ENCODE results near the gene CRHBP. TPM values are rescaled to one million over a fixed set of nuclear protein-coding genes. Genes with fewer than 3 reads are reported as not detected.

The CRHBP gene
- total RNA-seq, 2 donors from 2014 or later, result 0.26 to 0.66 TPM

- WGBS, 2 donors, result 63 to 86% methylated on average over 2 of the region's 2 CpGs
- intact Hi-C loops (cut with DNase I), result no loop called here
- TF ChIP-seq POLR2A (IDR thresholded peaks at IDR 0.05) (no peak), CTCF (IDR thresholded peaks at IDR 0.05) (no peak)
- H3K4me3 ChIP-seq, result no peak overlapping the region
- no peaks in the 10 kb centered on the region for H3K27me3 ChIP-seq
- H3K27ac ChIP-seq, result no peak overlapping the region
- DNase-seq (peak in 1 of 4 donors; percentile 4), ATAC-seq (no peak)
- no peaks in the 10 kb centered on the region for H3K4me1 ChIP-seq
- H3K9me3 ChIP-seq, result no peaks in the 10 kb centered on the region
- no peaks in the 10 kb centered on the region for H3K36me3 ChIP-seq (replicated peaks in 1 of 2; ENCODE audit: insufficient read depth in 1 of 2, low read depth in 2 of 2)
These were observed 46.6 kb downstream of the CRHBP start for GRCh38 chr5:76999451-76999850.

- DNase-seq (no peak), ATAC-seq (no peak)
- Histone ChIP-seq H3K4me3 (no peak overlapping the region), H3K4me1 (no peaks in the 10 kb centered on the region), H3K27ac (no peak overlapping the region), H3K36me3 (replicated peaks in 1 of 2; ENCODE audit: insufficient read depth in 1 of 2, low read depth in 2 of 2) (no peaks in the 10 kb centered on the region), H3K27me3 (no peaks in the 10 kb centered on the region), H3K9me3 (no peaks in the 10 kb centered on the region)
- TF ChIP-seq CTCF (IDR thresholded peaks at IDR 0.05) (no peak), POLR2A (IDR thresholded peaks at IDR 0.05) (no peak)
- WGBS, 2 donors, result 15 to 18% methylated on average over 1 of the region's 1 CpG
- intact Hi-C loops (cut with DNase I), result no loop called here
These were observed 50.4 kb downstream of the CRHBP start for GRCh38 chr5:77003246-77003645.

DNA sequence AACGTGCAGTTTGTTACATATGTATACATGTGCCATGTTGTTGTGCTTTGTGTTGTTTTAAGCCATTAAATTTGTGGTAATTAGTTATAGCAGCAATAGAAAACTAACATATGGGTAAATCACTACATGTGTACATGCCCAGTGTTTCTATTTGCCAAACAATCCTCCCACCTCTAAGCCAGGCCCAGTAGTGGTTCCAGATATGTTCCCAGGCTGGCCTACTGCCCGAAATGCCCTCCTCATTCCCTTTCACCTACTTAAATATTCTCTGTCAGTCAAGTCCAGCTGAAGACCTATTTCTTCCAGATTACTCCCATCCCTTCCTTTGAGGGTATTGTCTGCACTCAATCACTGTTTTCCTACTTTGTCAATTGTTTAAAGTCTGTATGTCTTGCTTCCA is 53.3 kb downstream of the CRHBP start:
- H3K9me3 ChIP-seq, result no peaks in the 10 kb centered on the region
- H3K4me3 ChIP-seq, result no peak overlapping the region
- no peaks in the 10 kb centered on the region for H3K4me1 ChIP-seq
- H3K27me3 ChIP-seq, result no peaks in the 10 kb centered on the region
- no peak overlapping the region for H3K27ac ChIP-seq
- no peaks in the 10 kb centered on the region for H3K36me3 ChIP-seq (replicated peaks in 1 of 2; ENCODE audit: insufficient read depth in 1 of 2, low read depth in 2 of 2)
- intact Hi-C loops (cut with DNase I), result no loop called here
- no peak for TF ChIP-seq POLR2A (IDR thresholded peaks at IDR 0.05)
- no peak for TF ChIP-seq CTCF (IDR thresholded peaks at IDR 0.05)
- no peak for DNase-seq
- ATAC-seq, result no peak
- WGBS, 2 donors, result 52 to 67% methylated on average over 2 of the region's 2 CpGs

DNA sequence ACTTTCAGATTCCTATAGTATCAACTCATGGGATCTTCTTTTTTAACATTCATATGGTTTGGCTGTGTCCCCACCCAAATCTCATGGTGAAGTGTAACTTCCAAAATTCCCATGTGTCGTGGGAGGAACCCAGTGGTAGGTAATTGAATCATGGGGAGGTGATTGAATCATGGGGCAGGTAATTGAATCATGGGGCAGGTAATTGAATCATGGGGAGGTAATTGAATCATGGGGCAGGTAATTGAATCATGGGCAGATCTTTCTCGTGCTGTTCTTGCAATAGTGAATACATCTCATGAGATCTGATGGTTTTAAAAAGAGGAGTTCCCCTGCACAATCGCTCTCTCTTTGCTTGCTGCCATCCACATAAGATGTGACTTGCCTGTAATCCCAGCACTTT is 55.6 kb downstream of the CRHBP start:
- TF ChIP-seq POLR2A (IDR thresholded peaks at IDR 0.05) (no peak), CTCF (IDR thresholded peaks at IDR 0.05) (no peak)
- no peak for DNase-seq
- no peak overlapping the region for H3K4me3 ChIP-seq
- no peaks in the 10 kb centered on the region for H3K36me3 ChIP-seq (replicated peaks in 1 of 2; ENCODE audit: insufficient read depth in 1 of 2, low read depth in 2 of 2)
- intact Hi-C loops (cut with DNase I), result no loop called here
- no peaks in the 10 kb centered on the region for H3K27me3 ChIP-seq
- no peaks in the 10 kb centered on the region for H3K9me3 ChIP-seq
- H3K4me1 ChIP-seq, result no peaks in the 10 kb centered on the region
- H3K27ac ChIP-seq, result no peak overlapping the region
- 28 to 53% methylated on average over 3 of the region's 3 CpGs for WGBS, 2 donors
- no peak for ATAC-seq

GRCh38 chr5:77010243-77010642 is 57.4 kb downstream of the CRHBP start:
- 79 to 84% methylated on average over 5 of the region's 5 CpGs for WGBS, 2 donors
- Histone ChIP-seq H3K9me3 (no peaks in the 10 kb centered on the region), H3K27me3 (no peaks in the 10 kb centered on the region), H3K27ac (no peak overlapping the region), H3K4me1 (no peaks in the 10 kb centered on the region), H3K4me3 (no peak overlapping the region), H3K36me3 (replicated peaks in 1 of 2; ENCODE audit: insufficient read depth in 1 of 2, low read depth in 2 of 2) (no peaks in the 10 kb centered on the region)
- intact Hi-C loops (cut with DNase I), result no loop called here
- ATAC-seq (no peak), DNase-seq (no peak)
- TF ChIP-seq POLR2A (IDR thresholded peaks at IDR 0.05) (no peak), CTCF (IDR thresholded peaks at IDR 0.05) (no peak)

Measured in body of pancreas (tissue), 4 donors.